H1 (cell line): ENCODE measurements around the gene CORO2B. TPM values are rescaled to one million over a fixed set of nuclear protein-coding genes. Genes with fewer than 3 reads are reported as not detected.
A peak's percentile ranks its signal among the peaks of the same experiment; 100 is the strongest.

Experiments
- CTCF ChIA-PET: fragments of 300-600 bp; sonication (Branson Sonifier 250); formaldehyde crosslinking; loops from one replicate; lab custom pipeline; 2021; ENCODE audit not compliant: partially characterized antibody; lab: Charles Lee
- POLR2A ChIA-PET: fragments of 300-600 bp; sonication (Branson Sonifier 250); formaldehyde crosslinking; loops from one replicate; lab custom pipeline; 2021; ENCODE audit warnings: inconsistent platforms; ENCODE audit not compliant: partially characterized antibody; lab: Charles Lee
- DNase-seq, 2 experiments: peaks; one replicate each; pipeline versions ENCODE4 v3.0.0 to v3.0.0-alpha.2; 2010 to 2022; ENCODE audit warnings: low spot score in 2 of 2, low read depth in 1 of 2, mixed read lengths in 1 of 2
- FAIRE-seq: peaks from 2 replicates; lab custom pipeline; 2011; peaks lifted over from hg19 to GRCh38; lab: Jason Lieb, UNC
- H2AFZ ChIP-seq: 2 replicates; pipeline ENCODE4 v1.8.1; 2012; ENCODE audit warnings: low read length, inconsistent platforms
- H2AK5ac ChIP-seq: 2 replicates; pipeline ENCODE4 v1.6.1; 2013; ENCODE audit warnings: low read depth, low read length
- H2BK120ac ChIP-seq: replicated peaks from 2 replicates; pipeline ENCODE3; 2013; ENCODE audit warnings: low read depth, low read length, inconsistent platforms
- H2BK12ac ChIP-seq: 2 replicates; pipeline ENCODE4 v1.6.1; 2013; ENCODE audit warnings: low read depth, low read length
- H2BK15ac ChIP-seq: 2 replicates; pipeline ENCODE4 v1.6.1; 2013; ENCODE audit warnings: low read length
- H2BK20ac ChIP-seq: 2 replicates; pipeline ENCODE4 v1.6.1; 2013; ENCODE audit warnings: low read length
- H2BK5ac ChIP-seq: 2 replicates; pipeline ENCODE4 v1.6.1; 2013; ENCODE audit warnings: low read depth, low read length
- H3K14ac ChIP-seq: 2 replicates; pipeline ENCODE4 v1.6.1; 2013; ENCODE audit warnings: inconsistent platforms; ENCODE audit not compliant: insufficient read length
- H3K18ac ChIP-seq: 2 replicates; pipeline ENCODE4 v1.6.1; 2013; ENCODE audit warnings: low read length; ENCODE audit errors: extremely low read depth
- H3K23ac ChIP-seq: 2 replicates; pipeline ENCODE4 v1.6.1; 2013; ENCODE audit warnings: inconsistent platforms; ENCODE audit not compliant: insufficient read length
- H3K23me2 ChIP-seq: 2 replicates; pipeline ENCODE4 v1.6.1; 2013; ENCODE audit warnings: low read depth, low read length
- H3K27ac ChIP-seq: 2 replicates; pipeline ENCODE4 v1.6.1; 2011; ENCODE audit warnings: low read depth, low read length, inconsistent platforms
- H3K27me3 ChIP-seq, 4 experiments: replicated peaks in 1 of 4; 1 replicate in 1 of 4; 2 replicates in 3 of 4; pipeline versions ENCODE4 v1.6.1 to v1.8.1; 2011 to 2013; ENCODE audit warnings: low read length in 3 of 4, mild to moderate bottlenecking in 3 of 4, inconsistent platforms in 2 of 4, mixed read lengths in 2 of 4, moderate library complexity in 1 of 4; ENCODE audit not compliant: control insufficient read depth in 3 of 4, insufficient read depth in 3 of 4; ENCODE audit errors: extremely low read depth in 1 of 4
- H3K36me3 ChIP-seq, 4 experiments: 2 replicates each; pipeline versions ENCODE4 v1.6.1 to v1.8.1; 2011 to 2013; ENCODE audit warnings: mild to moderate bottlenecking in 4 of 4, low read length in 3 of 4, moderate library complexity in 2 of 4, control low read depth in 1 of 4, inconsistent platforms in 1 of 4; ENCODE audit not compliant: insufficient read depth in 4 of 4, control insufficient read depth in 2 of 4
- H3K4ac ChIP-seq: replicated peaks from 2 replicates; pipeline ENCODE3; 2013; ENCODE audit warnings: low read length, low read depth, mixed read lengths, inconsistent platforms; ENCODE audit not compliant: insufficient read length
- H3K4me1 ChIP-seq, 4 experiments: replicated peaks in 1 of 4; 1 replicate in 1 of 4; 2 replicates in 3 of 4; pipeline versions ENCODE4 v1.6.1 to v1.8.1; 2011 to 2013; ENCODE audit warnings: low read length in 3 of 4, inconsistent platforms in 2 of 4, mixed read lengths in 1 of 4; ENCODE audit not compliant: insufficient read depth in 4 of 4, control insufficient read depth in 3 of 4
- H3K4me2 ChIP-seq, 2 experiments: 2 replicates each; pipeline versions ENCODE4 v1.6.1 to v1.8.1; 2011 to 2013; ENCODE audit warnings: low read depth in 2 of 2, low read length in 2 of 2, control low read depth in 1 of 2, inconsistent platforms in 1 of 2, mild to moderate bottlenecking in 1 of 2; ENCODE audit not compliant: insufficient read depth in 1 of 2
- H3K4me3 ChIP-seq, 4 experiments: fragments of 200-600, 300-600 bp in 1 of 4; sonication (generic), shearing (Covaris generic), sonication (Bioruptor Twin) in 1 of 4; 2 replicates each; pipeline versions ENCODE4 v1.5.1 to v1.8.1; 2011 to 2016; ENCODE audit warnings: low read length in 4 of 4, low read depth in 3 of 4, control low read depth in 2 of 4, inconsistent platforms in 2 of 4, mild to moderate bottlenecking in 2 of 4, mixed read lengths in 1 of 4, moderate library complexity in 1 of 4; ENCODE audit not compliant: insufficient read depth in 2 of 4; ENCODE audit errors: extremely low read depth in 1 of 4
- H3K56ac ChIP-seq: replicated peaks from 2 replicates; pipeline ENCODE3; 2013; ENCODE audit warnings: low read depth, mild to moderate bottlenecking, mixed read lengths, low read length, inconsistent platforms; ENCODE audit not compliant: insufficient read length
- H3K79me1 ChIP-seq: 2 replicates; pipeline ENCODE4 v1.6.1; 2013; ENCODE audit warnings: low read depth, low read length, control low read depth
- H3K79me2 ChIP-seq, 2 experiments: 2 replicates each; pipeline versions ENCODE4 v1.6.1 to v1.8.1; 2012 to 2013; ENCODE audit warnings: low read length in 2 of 2, mild to moderate bottlenecking in 2 of 2, inconsistent platforms in 1 of 2; ENCODE audit not compliant: insufficient read depth in 2 of 2, control insufficient read depth in 1 of 2
- H3K9ac ChIP-seq, 4 experiments: replicated peaks in 1 of 4; 1 replicate in 1 of 4; 2 replicates in 3 of 4; pipeline versions ENCODE4 v1.6.1 to v1.8.1; 2011 to 2013; ENCODE audit warnings: low read depth in 3 of 4, low read length in 3 of 4, control low read depth in 2 of 4, mild to moderate bottlenecking in 2 of 4, moderate library complexity in 2 of 4, inconsistent platforms in 1 of 4; ENCODE audit errors: extremely low read depth in 1 of 4
- H3K9me3 ChIP-seq, 2 experiments: 2 replicates each; pipeline versions ENCODE4 v1.6.1 to v1.8.1; 2012 to 2013; ENCODE audit warnings: mild to moderate bottlenecking in 2 of 2, moderate library complexity in 2 of 2, control low read depth in 1 of 2, inconsistent platforms in 1 of 2, low read depth in 1 of 2, low read length in 1 of 2, mixed read lengths in 1 of 2; ENCODE audit not compliant: insufficient read depth in 2 of 2
- H4K20me1 ChIP-seq, 2 experiments: replicated peaks in 1 of 2; 2 replicates each; pipeline versions ENCODE3 to v1.8.1; 2011 to 2013; ENCODE audit warnings: inconsistent platforms in 2 of 2, low read length in 2 of 2, mild to moderate bottlenecking in 1 of 2; ENCODE audit not compliant: insufficient read depth in 2 of 2, control insufficient read depth in 1 of 2
- H4K5ac ChIP-seq: 2 replicates; pipeline ENCODE4 v1.6.1; 2013; ENCODE audit warnings: low read length, low read depth, mixed read lengths, inconsistent platforms; ENCODE audit not compliant: insufficient read length
- H4K8ac ChIP-seq: 2 replicates; pipeline ENCODE4 v1.8.0; 2013; ENCODE audit warnings: mild to moderate bottlenecking, moderate library complexity, low read length, inconsistent platforms; ENCODE audit not compliant: insufficient read depth; ENCODE audit errors: extremely low read depth
- H4K91ac ChIP-seq: replicated peaks from 2 replicates; pipeline ENCODE3; 2013; ENCODE audit warnings: low read length, mixed read lengths, inconsistent platforms; ENCODE audit not compliant: insufficient read length
- KDM1A ChIP-seq: fragments of 200-600, 300-600 bp; sonication (generic); IDR thresholded peaks from 2 replicates; pipeline ENCODE4 v1.7.1; 2016; ENCODE audit warnings: mild to moderate bottlenecking, low read length, borderline replicate concordance
- NANOG ChIP-seq: IDR thresholded peaks from 2 replicates; pipeline ENCODE4 v1.6.1; 2011; ENCODE audit warnings: low read length, low read depth, mild to moderate bottlenecking, inconsistent platforms; ENCODE audit not compliant: insufficient read depth, poor library complexity, severe bottlenecking
- TAF7 ChIP-seq: optimal IDR thresholded peaks from 2 replicates; pipeline ENCODE3; 2011; ENCODE audit warnings: low read depth, mild to moderate bottlenecking, inconsistent platforms, low read length, moderate library complexity, borderline replicate concordance
- WGBS, 2 experiments: shearing (Covaris generic) in 1 of 2; methylation state at CpG; one replicate each; pipeline versions ENCODE4 v1.1.6 to v1.1.7; 2013 to 2015; ENCODE audit warnings: low lambda C conversion rate in 2 of 2, mixed read lengths in 2 of 2, inconsistent platforms in 1 of 2, low coverage in 1 of 2, missing lambda C conversion rate in 1 of 2; ENCODE audit not compliant: insufficient replicate concordance in 2 of 2, insufficient coverage in 1 of 2, insufficient read length in 1 of 2; ENCODE audit errors: extremely low coverage in 1 of 2, missing lambda C conversion rate in 1 of 2; 5-methylcytosine and 5-hydroxymethylcytosine counted together
- polyA plus RNA-seq, 7 experiments: library from polyadenylated mRNA; depleted of rRNA in 3 of 7; stranded (reverse) in 5 of 7; unstranded in 2 of 7; fragments of >200 nt in 5 of 7; fragments of 200-250 nt in 2 of 7; gene quantifications; 1 replicate in 5 of 7; 2 replicates in 1 of 7; 4 replicates in 1 of 7; pipeline versions ENCODE4 v1.2.1 to v1.2.3, GENCODE V29; 2011 to 2013; ENCODE audit warnings: missing spikeins in 2 of 7, mixed read lengths in 2 of 7
- total RNA-seq: library from RNA; stranded (reverse); fragmentation: NEBNext Ultra II Directional; extraction: Animal tissue kit (Norgen Biotek cat#: 25700); gene quantifications from 2 replicates; pipeline ENCODE4 v1.2.1, GENCODE V29; 2021

CORO2B gene
- total and polyA plus RNA-seq, 2 of the 8 experiments (the other 6 are each of a cell fraction or from before 2014, with no cell fraction given), result 3.4 to 6.7 TPM

- TF ChIP-seq NANOG, result no peak
- TF ChIP-seq TAF7, result no peak
- no peak for TF ChIP-seq KDM1A
- TF ChIP-seq, all 59 proteins: peak for 0
- no peak overlapping the region for H3K23ac ChIP-seq
- H3K4ac ChIP-seq, result no peak overlapping the region
- no peak overlapping the region for H2AFZ ChIP-seq
- H3K18ac ChIP-seq, result no peak overlapping the region
- H3K27me3 ChIP-seq, result peaks cover 0 to 7% (median 4%) of the 10 kb centered on the region in 4 experiments; a peak in 3 of 7 replicates
- no peak overlapping the region for H4K5ac ChIP-seq
- H3K9ac ChIP-seq, result no peak overlapping the region
- no peak overlapping the region for H4K8ac ChIP-seq
- H3K14ac ChIP-seq, result no peak overlapping the region
- no peaks in the 10 kb centered on the region for H3K79me2 ChIP-seq
- peak overlapping the region; percentile 45; the same call in 1 of the 2 replicates for H2BK5ac ChIP-seq
- no peak overlapping the region for H3K27ac ChIP-seq
- no peak overlapping the region for H2BK120ac ChIP-seq
- H3K9me3 ChIP-seq, result no peaks in the 10 kb centered on the region
- POLR2A ChIA-PET, result interaction anchor here (0.8 to 4.3 kb wide), 2 partner anchors 10 to 18 kb away, joined by 3 to 31 read pairs; partner anchors contain the start of gene CORO2B
- H4K91ac ChIP-seq, result no peak overlapping the region
- H3K4me2 ChIP-seq, result no peak overlapping the region; a peak in 1 of 4 replicates
- 86% methylated on average over 9 of the region's 15 CpGs; no CpG with 5 or more reads in 1 of the 2 experiments for WGBS, 2 experiments
- peak overlapping the region; percentile 86; the same call in 1 of the 2 replicates for H2BK12ac ChIP-seq
- DNase-seq (peak in 1 of 2 experiments; percentile 43), FAIRE-seq (no peak)
- peak overlapping the region; percentile 79 for H2AK5ac ChIP-seq
- peak overlapping the region; percentile 82; the same call in 1 of the 2 replicates for H2BK20ac ChIP-seq
- H3K23me2 ChIP-seq, result peaks cover 8% of the 10 kb centered on the region; the same call in 1 of the 2 replicates
- CTCF ChIA-PET, result interaction anchor here (0.8 to 5.4 kb wide), 21 partner anchors 9 to 364 kb away, joined by 3 to 101 read pairs (median 7); no protein-coding TSS in a partner anchor
- H3K4me3 ChIP-seq, result no peak overlapping the region
- H4K20me1 ChIP-seq, result no peaks in the 10 kb centered on the region
- H2BK15ac ChIP-seq, result peak overlapping the region; percentile 93
- H3K36me3 ChIP-seq, result no peaks in the 10 kb centered on the region
- H3K79me1 ChIP-seq, result no peaks in the 10 kb centered on the region
- no peak overlapping the region for H3K56ac ChIP-seq
- peaks cover 0 to 22% (median 16%) of the 10 kb centered on the region in 4 experiments; a peak in 6 of 7 replicates for H3K4me1 ChIP-seq
These were observed 17.5 kb upstream of the CORO2B start for GRCh38 chr15:68561171-68561900.
